ENCODE measurements around the gene SLC35F3. TPM values are rescaled to one million over a fixed set of nuclear protein-coding genes. Genes with fewer than 3 reads are reported as not detected.

SLC35F3 gene
- polyA plus RNA-seq, 1 donor (not counting 4 experiments of a cell fraction or from before 2014, with no cell fraction given): 13.8 TPM

DNA sequence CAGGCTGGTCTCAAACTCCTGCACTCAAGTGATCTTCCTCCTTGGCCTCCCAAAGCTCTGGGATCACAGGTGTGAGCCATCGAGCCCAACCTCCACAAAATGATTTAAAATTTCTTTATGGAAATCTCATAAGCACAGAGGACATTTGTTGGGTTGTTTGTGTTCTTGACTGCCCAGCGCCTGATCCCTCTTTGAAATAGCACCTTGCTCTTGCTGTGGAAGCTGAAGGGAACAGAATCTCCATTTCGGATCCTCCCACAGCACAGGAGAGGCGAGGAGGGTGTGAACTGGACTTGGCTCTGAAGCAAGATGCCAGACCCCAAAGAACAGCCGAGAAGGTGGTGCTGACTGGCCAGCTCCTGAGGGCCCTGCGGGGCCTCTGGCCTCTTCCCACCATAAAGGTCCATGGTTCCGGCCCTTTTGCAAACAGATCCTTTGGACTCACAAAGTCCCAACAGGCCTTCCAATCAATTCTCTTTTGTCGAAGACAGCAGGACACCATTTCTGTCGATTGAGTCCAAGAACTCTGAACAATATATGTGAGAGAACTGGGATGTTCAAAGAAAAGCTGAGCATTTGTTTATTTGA lies 423.2 kb downstream of the SLC35F3 start:
- no peak overlapping the region for H2AFZ ChIP-seq (ENCODE audit: control insufficient read depth, low read length)
- no peaks in the 10 kb centered on the region for H4K20me1 ChIP-seq (ENCODE audit: control insufficient read depth, extremely low read depth, insufficient read depth, low read length)
- H3K9me3 ChIP-seq (ENCODE audit: control insufficient read depth, low read depth, low read length): no peaks in the 10 kb centered on the region
- DNase-seq (ENCODE audit: low read depth, low spot score) (no peak), FAIRE-seq (no peak)
- H3K4me1 ChIP-seq (ENCODE audit: control insufficient read depth, extremely low read depth, insufficient read depth, low read length): no peaks in the 10 kb centered on the region
- H3K27ac ChIP-seq (ENCODE audit: control insufficient read depth, insufficient read depth, low read length): no peak overlapping the region
- no peaks in the 10 kb centered on the region for H3K79me2 ChIP-seq (ENCODE audit: control insufficient read depth, insufficient read depth, low read length)
- H3K9me1 ChIP-seq (ENCODE audit: control insufficient read depth, extremely low read depth, insufficient read depth, low read length): no peaks in the 10 kb centered on the region
- H3K9ac ChIP-seq (ENCODE audit: control insufficient read depth, extremely low read depth, insufficient read depth, low read length): no peak overlapping the region
- no peak overlapping the region for H3K4me2 ChIP-seq (ENCODE audit: control insufficient read depth, extremely low read depth, insufficient read depth, low read depth, low read length)
- no peak overlapping the region for H3K4me3 ChIP-seq (ENCODE audit: control insufficient read depth in 2 of 3, extremely low read depth in 1 of 3, insufficient read depth in 2 of 3, low read depth in 1 of 3, low read length in 3 of 3)
- H3K36me3 ChIP-seq (ENCODE audit: control insufficient read depth in 2 of 2, extremely low read depth in 1 of 2, insufficient read depth in 2 of 2, low read length in 2 of 2): no peaks in the 10 kb centered on the region
- dilution Hi-C loops (cut with MboI; ENCODE audit: extremely low pct_ligation_motif_present, low sequenced_read_pairs): no loop called here
- no peak for TF ChIP-seq CTCF (optimal IDR thresholded peaks at IDR 0.05 in 1 of 3, IDR thresholded peaks at IDR 0.05 in 1 of 3, conservative IDR thresholded peaks at IDR 0.05 in 1 of 3; ENCODE audit: extremely low read depth in 1 of 3, insufficient read depth in 2 of 3, low read length in 3 of 3)
- no peak for TF ChIP-seq EZH2 (IDR thresholded peaks at IDR 0.05; ENCODE audit: low read length)
- H3K27me3 ChIP-seq (ENCODE audit: control insufficient read depth, extremely low read depth, insufficient read depth, low read length): peaks cover 4% of the 10 kb centered on the region

GRCh38 chr1:234330843-234331215 lies 426.4 kb downstream of the SLC35F3 start:
- no peaks in the 10 kb centered on the region for H3K4me1 ChIP-seq (ENCODE audit: control insufficient read depth, extremely low read depth, insufficient read depth, low read length)
- dilution Hi-C loops (cut with MboI; ENCODE audit: extremely low pct_ligation_motif_present, low sequenced_read_pairs): no loop called here
- no peak for TF ChIP-seq CTCF (optimal IDR thresholded peaks at IDR 0.05 in 1 of 3, IDR thresholded peaks at IDR 0.05 in 1 of 3, conservative IDR thresholded peaks at IDR 0.05 in 1 of 3; ENCODE audit: extremely low read depth in 1 of 3, insufficient read depth in 2 of 3, low read length in 3 of 3)
- TF ChIP-seq EZH2 (IDR thresholded peaks at IDR 0.05; ENCODE audit: low read length): no peak
- H2AFZ ChIP-seq (ENCODE audit: control insufficient read depth, low read length): no peak overlapping the region
- no peaks in the 10 kb centered on the region for H3K27me3 ChIP-seq (ENCODE audit: control insufficient read depth, extremely low read depth, insufficient read depth, low read length)
- no peaks in the 10 kb centered on the region for H4K20me1 ChIP-seq (ENCODE audit: control insufficient read depth, extremely low read depth, insufficient read depth, low read length)
- H3K79me2 ChIP-seq (ENCODE audit: control insufficient read depth, insufficient read depth, low read length): no peaks in the 10 kb centered on the region
- H3K4me3 ChIP-seq (ENCODE audit: control insufficient read depth in 2 of 3, extremely low read depth in 1 of 3, insufficient read depth in 2 of 3, low read depth in 1 of 3, low read length in 3 of 3): no peak overlapping the region
- no peaks in the 10 kb centered on the region for H3K9me1 ChIP-seq (ENCODE audit: control insufficient read depth, extremely low read depth, insufficient read depth, low read length)
- DNase-seq (ENCODE audit: low read depth, low spot score) (no peak), FAIRE-seq (no peak)
- no peaks in the 10 kb centered on the region for H3K36me3 ChIP-seq (ENCODE audit: control insufficient read depth in 2 of 2, extremely low read depth in 1 of 2, insufficient read depth in 2 of 2, low read length in 2 of 2)
- H3K9ac ChIP-seq (ENCODE audit: control insufficient read depth, extremely low read depth, insufficient read depth, low read length): no peak overlapping the region
- no peak overlapping the region for H3K4me2 ChIP-seq (ENCODE audit: control insufficient read depth, extremely low read depth, insufficient read depth, low read depth, low read length)
- H3K27ac ChIP-seq (ENCODE audit: control insufficient read depth, insufficient read depth, low read length): no peak overlapping the region
- no peaks in the 10 kb centered on the region for H3K9me3 ChIP-seq (ENCODE audit: control insufficient read depth, low read depth, low read length)
